Nephron progenitor cell (in vitro differentiated cells): Measurements from ENCODE around the gene RESP18.

ENCODE experiments used
- DNase-seq: peaks from one replicate; pipeline ENCODE4 v3.0.0; 2021
- H3K27ac Mint-ChIP-seq: 2 replicates; pipeline ENCODE4 v1.8.0; 2021; ENCODE audit warnings: mild to moderate bottlenecking, moderate library complexity, mixed read lengths
- H3K27me3 Mint-ChIP-seq: 2 replicates; pipeline ENCODE4 v1.8.0; 2021; ENCODE audit warnings: mild to moderate bottlenecking, low read depth, mixed read lengths; ENCODE audit not compliant: poor library complexity
- H3K36me3 Mint-ChIP-seq: 2 replicates; pipeline ENCODE4 v1.8.0; 2021; ENCODE audit warnings: low read depth, mixed read lengths
- H3K4me1 Mint-ChIP-seq: 2 replicates; pipeline ENCODE4 v1.8.0; 2021; ENCODE audit warnings: mixed read lengths
- H3K4me3 Mint-ChIP-seq: 2 replicates; pipeline ENCODE4 v1.8.0; 2021; ENCODE audit warnings: mild to moderate bottlenecking, moderate library complexity, mixed read lengths
- H3K9me3 Mint-ChIP-seq: 2 replicates; pipeline ENCODE4 v1.8.0; 2021; ENCODE audit warnings: mild to moderate bottlenecking, moderate library complexity, mixed read lengths
- CTCF ChIP-seq: fragments of 200-600 bp; sonication (generic); IDR thresholded peaks from 2 replicates; pipeline ENCODE4 v1.5.0; 2021; ENCODE audit warnings: antibody characterized with exemption

Gene RESP18

GRCh38 chr2:219304223-219304622 lies 28.3 kb downstream of the RESP18 start:
- no peak for DNase-seq
- Mint-ChIP-seq H3K4me1 (no peaks in the 10 kb centered on the region), H3K27me3 (peaks cover 100% of the 10 kb centered on the region), H3K36me3 (no peaks in the 10 kb centered on the region), H3K4me3 (no peak overlapping the region), H3K27ac (no peak overlapping the region), H3K9me3 (no peaks in the 10 kb centered on the region)
- no peak for TF ChIP-seq CTCF

- no peaks in the 10 kb centered on the region for H3K36me3 Mint-ChIP-seq
- TF ChIP-seq CTCF: no peak
Measured at GRCh38 chr2:219302412-219302968, 30.1 kb downstream of the RESP18 start.

GRCh38 chr2:219300022-219300421 lies 32.5 kb downstream of the RESP18 start:
- no peaks in the 10 kb centered on the region for H3K36me3 Mint-ChIP-seq
- H3K27me3 Mint-ChIP-seq: peaks cover 86% of the 10 kb centered on the region
- no peak overlapping the region for H3K27ac Mint-ChIP-seq
- H3K4me1 Mint-ChIP-seq: no peaks in the 10 kb centered on the region
- H3K9me3 Mint-ChIP-seq: no peaks in the 10 kb centered on the region
- no peak overlapping the region for H3K4me3 Mint-ChIP-seq
- no peak for DNase-seq
- TF ChIP-seq CTCF: no peak

More at GRCh38 chr2:219302412-219302968, 30.1 kb downstream of the RESP18 start:
- Mint-ChIP-seq H3K4me1 (no peaks in the 10 kb centered on the region), H3K4me3 (no peak overlapping the region), H3K27me3 (peaks cover 93% of the 10 kb centered on the region), H3K27ac (no peak overlapping the region), H3K9me3 (no peaks in the 10 kb centered on the region)
- DNase-seq: no peak

- H3K27me3 Mint-ChIP-seq: peaks cover 82% of the 10 kb centered on the region
- H3K9me3 Mint-ChIP-seq: no peaks in the 10 kb centered on the region
- H3K4me1 Mint-ChIP-seq: peaks cover 2% of the 10 kb centered on the region
- no peak overlapping the region for H3K27ac Mint-ChIP-seq
- H3K4me3 Mint-ChIP-seq: no peak overlapping the region
- no peaks in the 10 kb centered on the region for H3K36me3 Mint-ChIP-seq
- TF ChIP-seq CTCF: no peak
- no peak for DNase-seq
Measured at GRCh38 chr2:219299372-219299760, 33.2 kb downstream of the RESP18 start.

- Mint-ChIP-seq H3K9me3 (no peaks in the 10 kb centered on the region), H3K36me3 (no peaks in the 10 kb centered on the region), H3K27me3 (peaks cover 82% of the 10 kb centered on the region), H3K4me1 (peaks cover 7% of the 10 kb centered on the region), H3K4me3 (peak overlapping the region; percentile 18), H3K27ac (no peak overlapping the region)
- peak; percentile 95 for DNase-seq
- peak; percentile 99 for TF ChIP-seq CTCF
Measured at GRCh38 chr2:219298759-219299371, 33.7 kb downstream of the RESP18 start.
